GM12878 (cell line): ENCODE data around the gene RBM19. TPM values are rescaled to one million over a fixed set of nuclear protein-coding genes. Genes with fewer than 3 reads are reported as not detected.

Experiments
- ATAC-seq: fragments of 200-7000 bp; cut with Tn5 transposase; 3 replicates; pipeline ENCODE4 v1.9.1; 2020; ENCODE audit warnings: mild to moderate bottlenecking, moderate library complexity
- BruUV-seq: library from RNA; stranded (reverse); fragments of 400-500 nt; replicated peaks from 2 replicates; lab custom pipeline; 2021; lab: Mats Ljungman, UMichigan
- CTCF ChIA-PET: fragments of 300-600 bp; sonication (Branson Sonifier 250); formaldehyde crosslinking; extraction: SDS; loops from one replicate; lab custom pipeline; 2021; ENCODE audit warnings: inconsistent platforms; lab: Yijun Ruan, JAX
- POLR2A ChIA-PET: fragments of 350-600 bp; formaldehyde crosslinking; extraction: SDS; loops from one replicate; lab custom pipeline; 2021; ENCODE audit warnings: inconsistent platforms; lab: Charles Lee
- RAD21 ChIA-PET: fragments of 300-600 bp; sonication (Branson Sonifier 250); formaldehyde crosslinking; loops from one replicate; lab custom pipeline; 2023; ENCODE audit warnings: antibody characterized with exemption; ENCODE audit not compliant: unreplicated experiment; lab: Charles Lee
- SMC1A ChIA-PET: fragments of 300-600 bp; sonication (Branson Sonifier 250); formaldehyde crosslinking; loops from one replicate; lab custom pipeline; 2023; ENCODE audit not compliant: unreplicated experiment, uncharacterized antibody; lab: Charles Lee
- DNase-seq: peaks from one replicate; pipeline ENCODE4 v3.0.0-alpha.2; 2011; ENCODE audit warnings: low read depth, low spot score
- FAIRE-seq: peaks from 3 replicates; lab custom pipeline; 2011; peaks lifted over from hg19 to GRCh38; lab: Jason Lieb, UNC
- H2AFZ ChIP-seq: 2 replicates; pipeline ENCODE4 v1.6.0; 2011; ENCODE audit warnings: low read depth, low read length, control low read depth; ENCODE audit not compliant: control insufficient read depth
- H3K27ac ChIP-seq: 2 replicates; pipeline ENCODE4 v1.5.1; 2011; ENCODE audit warnings: control low read depth; ENCODE audit not compliant: control insufficient read depth, insufficient read depth
- H3K27me3 ChIP-seq, 2 experiments: replicated peaks in 1 of 2; 2 replicates each; pipeline versions ENCODE4 v1.6.0 to v1.6.1; 2011; ENCODE audit warnings: low read length in 1 of 2; ENCODE audit not compliant: control insufficient read depth in 2 of 2, insufficient read depth in 2 of 2
- H3K36me3 ChIP-seq, 2 experiments: 2 replicates each; pipeline ENCODE4 v1.5.1; 2011; ENCODE audit warnings: low read length in 1 of 2; ENCODE audit not compliant: control insufficient read depth in 2 of 2, insufficient read depth in 2 of 2
- H3K4me1 ChIP-seq: 2 replicates; pipeline ENCODE4 v1.6.1; 2011; ENCODE audit warnings: mild to moderate bottlenecking, low read length, moderate library complexity, mixed read lengths; ENCODE audit not compliant: control insufficient read depth, insufficient read depth
- H3K4me2 ChIP-seq: 2 replicates; pipeline ENCODE4 v1.6.0; 2011; ENCODE audit warnings: control low read depth; ENCODE audit not compliant: control insufficient read depth, insufficient read depth
- H3K4me3 ChIP-seq: fragments of 200-600 bp; sonication (generic); 2 replicates; pipeline ENCODE4 v1.5.1; 2016
- H3K79me2 ChIP-seq: 2 replicates; pipeline ENCODE4 v1.6.0; 2011; ENCODE audit warnings: low read length; ENCODE audit not compliant: control insufficient read depth, insufficient read depth
- H3K9ac ChIP-seq: 2 replicates; pipeline ENCODE4 v1.8.0; 2011; ENCODE audit warnings: low read length, control low read depth, mixed read lengths; ENCODE audit not compliant: control insufficient read depth, insufficient read depth
- H3K9me3 ChIP-seq: replicated peaks from 3 replicates; pipeline ENCODE4 v1.5.1; 2011; ENCODE audit warnings: mild to moderate bottlenecking, low read length; ENCODE audit not compliant: control insufficient read depth, insufficient read depth
- H4K20me1 ChIP-seq: 2 replicates; pipeline ENCODE4 v1.6.0; 2011; ENCODE audit not compliant: control insufficient read depth, insufficient read depth
- JUNB ChIP-seq: IDR thresholded peaks from 2 replicates; pipeline ENCODE4 v1.6.1; 2016; ENCODE audit warnings: antibody characterized with exemption, mild to moderate bottlenecking
- MTA3 ChIP-seq: IDR thresholded peaks from 2 replicates; pipeline ENCODE4 v1.6.1; 2012; ENCODE audit warnings: low read length, inconsistent platforms, borderline replicate concordance
- NFYB ChIP-seq: IDR thresholded peaks from 2 replicates; pipeline ENCODE4 v1.6.1; 2011; ENCODE audit warnings: low read depth, mild to moderate bottlenecking, low read length, improper control_type of control experiment, moderate library complexity; ENCODE audit not compliant: insufficient read depth
- NRF1 ChIP-seq: conservative IDR thresholded peaks from 2 replicates; pipeline ENCODE4 v1.6.1; 2011; ENCODE audit warnings: mild to moderate bottlenecking, low read depth, low read length, improper control_type of control experiment
- POLR2AphosphoS2 ChIP-seq: IDR thresholded peaks from 2 replicates; pipeline ENCODE4 v1.6.1; 2011; ENCODE audit warnings: low read depth, mild to moderate bottlenecking, low read length, improper control_type of control experiment, moderate library complexity
- SMAD1 ChIP-seq: fragments of 450-650 bp; IDR thresholded peaks from 2 replicates; pipeline ENCODE4 v1.6.1; 2018; ENCODE audit warnings: mild to moderate bottlenecking, low read depth; ENCODE audit not compliant: partially characterized antibody
- SP1 ChIP-seq: IDR thresholded peaks from one replicate; pipeline ENCODE4 v1.6.1; 2011; ENCODE audit warnings: low read depth, low read length
- WGBS: methylation state at CpG from one replicate; pipeline ENCODE4 v1.1.6; 2016; ENCODE audit warnings: low lambda C conversion rate; ENCODE audit not compliant: insufficient replicate concordance, insufficient coverage; ENCODE audit errors: missing lambda C conversion rate; 5-methylcytosine and 5-hydroxymethylcytosine counted together
- in situ Hi-C: fragments of 300-500 bp; cut with MboI; formaldehyde crosslinking; loops from 9 replicates; pipeline ENCODE4 v1.14.3; 2018; ENCODE audit warnings: mixed read lengths
- intact Hi-C: fragments of 100-400 bp; cut with micrococcal nuclease; formaldehyde crosslinking; loops from one replicate; pipeline ENCODE4 v1.14.2; 2022; ENCODE audit not compliant: unreplicated experiment
- polyA plus RNA-seq, 11 experiments: library from polyadenylated mRNA; depleted of rRNA in 4 of 11; unstranded in 6 of 11; stranded (reverse) in 5 of 11; fragments of >200 nt; fragmentation: Nextera tagmentation in 4 of 11; fragmentation: Illumina TruSeq in 1 of 11; extraction: Ambion mirVana in 4 of 11; extraction: Trizol in 1 of 11; gene quantifications; 1 replicate in 1 of 11; 2 replicates in 10 of 11; pipeline versions ENCODE4 v1.2.1 to v1.2.3, GENCODE V29; 2011 to 2016; ENCODE audit warnings: inconsistent platforms in 2 of 11, missing spikeins in 2 of 11, low read depth in 1 of 11
- total RNA-seq, 4 experiments: library from RNA; depleted of rRNA in 3 of 4; stranded (reverse); fragments of >200 nt in 3 of 4; fragmentation: Illumina TruSeq in 1 of 4; extraction: Trizol in 1 of 4; gene quantifications; 2 replicates each; pipeline versions ENCODE4 v1.2.1 to v1.2.3, GENCODE V29; 2013 to 2021
- TF ChIP-seq, protein P1 (sequence below): fragments of 450-650 bp; formaldehyde crosslinking; IDR thresholded peaks from 2 replicates; pipeline ENCODE4 v1.5.0; 2022; ENCODE audit warnings: mild to moderate bottlenecking, missing genetic modification characterization
- TF ChIP-seq, protein P2 (sequence below): fragments of 450-650 bp; IDR thresholded peaks from 2 replicates; pipeline ENCODE4 v1.6.1; 2017; ENCODE audit warnings: mild to moderate bottlenecking, moderate library complexity
- TF ChIP-seq, protein P3 (sequence below): fragments of 450-650 bp; IDR thresholded peaks from 2 replicates; pipeline ENCODE4 v1.6.1; 2017; ENCODE audit warnings: borderline replicate concordance
- TF ChIP-seq, protein P4 (sequence below): fragments of 450-650 bp; IDR thresholded peaks from 2 replicates; pipeline ENCODE4 v1.6.1; 2017; ENCODE audit warnings: mild to moderate bottlenecking, moderate library complexity

Gene RBM19
- total and polyA plus RNA-seq, 10 of the 15 experiments (the other 5 are each of a cell fraction or from before 2014, with no cell fraction given), result 4.2 to 42.9 (median 28.4) TPM

DNA sequence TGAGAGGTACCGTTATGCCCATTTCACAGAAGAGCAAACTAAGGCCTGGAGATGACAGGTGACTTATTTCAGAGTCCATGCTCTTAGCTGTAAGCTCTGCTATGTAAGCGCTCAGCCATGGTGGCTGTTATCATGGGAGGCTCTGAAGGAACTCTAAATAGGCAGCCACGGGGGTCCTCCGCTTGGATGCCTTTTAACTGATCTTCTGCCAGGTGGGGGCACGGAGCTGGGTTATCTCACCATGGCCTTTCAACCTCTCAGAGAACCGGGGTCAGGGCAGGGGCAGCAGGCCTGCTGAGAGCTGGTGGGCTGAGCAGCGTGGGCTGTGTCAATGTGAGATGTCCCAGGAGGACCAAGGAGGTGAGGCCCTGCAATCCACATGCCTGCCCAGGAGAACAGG lies 49.7 kb upstream of the RBM19 start:
- RAD21 ChIA-PET, result no interaction called here
- Histone ChIP-seq H3K9ac (no peak overlapping the region), H3K79me2 (no peaks in the 10 kb centered on the region), H3K36me3 (no peaks in the 10 kb centered on the region), H4K20me1 (no peaks in the 10 kb centered on the region), H2AFZ (no peak overlapping the region), H3K4me2 (no peak overlapping the region), H3K9me3 (no peaks in the 10 kb centered on the region), H3K27me3 (no peaks in the 10 kb centered on the region; a peak in 1 of 4 replicates), H3K27ac (no peak overlapping the region), H3K4me3 (no peak overlapping the region), H3K4me1 (no peaks in the 10 kb centered on the region)
- DNase-seq (no peak), FAIRE-seq (no peak), ATAC-seq (no peak)
- BruUV-seq, result no TSS peak
- POLR2A ChIA-PET, result no interaction called here
- intact Hi-C loops (no loop called here), in situ Hi-C loops (no loop called here)
- WGBS, result 20% methylated on average over 7 of the region's 7 CpGs
- CTCF ChIA-PET, result interaction anchor here (0.9 to 1.5 kb wide), 3 partner anchors 10 to 197 kb away, joined by 3 to 4 read pairs (median 3); no protein-coding TSS in a partner anchor
- SMC1A ChIA-PET, result interaction anchor here (0.9 kb wide), 1 partner anchor 8 kb away, joined by 3 read pairs; no protein-coding TSS in a partner anchor
- TF ChIP-seq, protein P1, sequence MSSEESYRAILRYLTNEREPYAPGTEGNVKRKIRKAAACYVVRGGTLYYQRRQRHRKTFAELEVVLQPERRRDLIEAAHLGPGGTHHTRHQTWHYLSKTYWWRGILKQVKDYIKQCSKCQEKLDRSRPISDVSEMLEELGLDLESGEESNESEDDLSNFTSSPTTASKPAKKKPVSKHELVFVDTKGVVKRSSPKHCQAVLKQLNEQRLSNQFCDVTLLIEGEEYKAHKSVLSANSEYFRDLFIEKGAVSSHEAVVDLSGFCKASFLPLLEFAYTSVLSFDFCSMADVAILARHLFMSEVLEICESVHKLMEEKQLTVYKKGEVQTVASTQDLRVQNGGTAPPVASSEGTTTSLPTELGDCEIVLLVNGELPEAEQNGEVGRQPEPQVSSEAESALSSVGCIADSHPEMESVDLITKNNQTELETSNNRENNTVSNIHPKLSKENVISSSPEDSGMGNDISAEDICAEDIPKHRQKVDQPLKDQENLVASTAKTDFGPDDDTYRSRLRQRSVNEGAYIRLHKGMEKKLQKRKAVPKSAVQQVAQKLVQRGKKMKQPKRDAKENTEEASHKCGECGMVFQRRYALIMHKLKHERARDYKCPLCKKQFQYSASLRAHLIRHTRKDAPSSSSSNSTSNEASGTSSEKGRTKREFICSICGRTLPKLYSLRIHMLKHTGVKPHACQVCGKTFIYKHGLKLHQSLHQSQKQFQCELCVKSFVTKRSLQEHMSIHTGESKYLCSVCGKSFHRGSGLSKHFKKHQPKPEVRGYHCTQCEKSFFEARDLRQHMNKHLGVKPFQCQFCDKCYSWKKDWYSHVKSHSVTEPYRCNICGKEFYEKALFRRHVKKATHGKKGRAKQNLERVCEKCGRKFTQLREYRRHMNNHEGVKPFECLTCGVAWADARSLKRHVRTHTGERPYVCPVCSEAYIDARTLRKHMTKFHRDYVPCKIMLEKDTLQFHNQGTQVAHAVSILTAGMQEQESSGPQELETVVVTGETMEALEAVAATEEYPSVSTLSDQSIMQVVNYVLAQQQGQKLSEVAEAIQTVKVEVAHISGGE (CRISPR knock-in tag), result no peak
- TF ChIP-seq NFYB (no peak), NRF1 (no peak), JUNB (no peak), SMAD1 (no peak), MTA3 (no peak), POLR2AphosphoS2 (no peak), SP1 (no peak)
- TF ChIP-seq, protein P2, sequence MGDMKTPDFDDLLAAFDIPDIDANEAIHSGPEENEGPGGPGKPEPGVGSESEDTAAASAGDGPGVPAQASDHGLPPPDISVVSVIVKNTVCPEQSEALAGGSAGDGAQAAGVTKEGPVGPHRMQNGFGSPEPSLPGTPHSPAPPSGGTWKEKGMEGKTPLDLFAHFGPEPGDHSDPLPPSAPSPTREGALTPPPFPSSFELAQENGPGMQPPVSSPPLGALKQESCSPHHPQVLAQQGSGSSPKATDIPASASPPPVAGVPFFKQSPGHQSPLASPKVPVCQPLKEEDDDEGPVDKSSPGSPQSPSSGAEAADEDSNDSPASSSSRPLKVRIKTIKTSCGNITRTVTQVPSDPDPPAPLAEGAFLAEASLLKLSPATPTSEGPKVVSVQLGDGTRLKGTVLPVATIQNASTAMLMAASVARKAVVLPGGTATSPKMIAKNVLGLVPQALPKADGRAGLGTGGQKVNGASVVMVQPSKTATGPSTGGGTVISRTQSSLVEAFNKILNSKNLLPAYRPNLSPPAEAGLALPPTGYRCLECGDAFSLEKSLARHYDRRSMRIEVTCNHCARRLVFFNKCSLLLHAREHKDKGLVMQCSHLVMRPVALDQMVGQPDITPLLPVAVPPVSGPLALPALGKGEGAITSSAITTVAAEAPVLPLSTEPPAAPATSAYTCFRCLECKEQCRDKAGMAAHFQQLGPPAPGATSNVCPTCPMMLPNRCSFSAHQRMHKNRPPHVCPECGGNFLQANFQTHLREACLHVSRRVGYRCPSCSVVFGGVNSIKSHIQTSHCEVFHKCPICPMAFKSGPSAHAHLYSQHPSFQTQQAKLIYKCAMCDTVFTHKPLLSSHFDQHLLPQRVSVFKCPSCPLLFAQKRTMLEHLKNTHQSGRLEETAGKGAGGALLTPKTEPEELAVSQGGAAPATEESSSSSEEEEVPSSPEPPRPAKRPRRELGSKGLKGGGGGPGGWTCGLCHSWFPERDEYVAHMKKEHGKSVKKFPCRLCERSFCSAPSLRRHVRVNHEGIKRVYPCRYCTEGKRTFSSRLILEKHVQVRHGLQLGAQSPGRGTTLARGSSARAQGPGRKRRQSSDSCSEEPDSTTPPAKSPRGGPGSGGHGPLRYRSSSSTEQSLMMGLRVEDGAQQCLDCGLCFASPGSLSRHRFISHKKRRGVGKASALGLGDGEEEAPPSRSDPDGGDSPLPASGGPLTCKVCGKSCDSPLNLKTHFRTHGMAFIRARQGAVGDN, result no peak
- TF ChIP-seq, protein P3, sequence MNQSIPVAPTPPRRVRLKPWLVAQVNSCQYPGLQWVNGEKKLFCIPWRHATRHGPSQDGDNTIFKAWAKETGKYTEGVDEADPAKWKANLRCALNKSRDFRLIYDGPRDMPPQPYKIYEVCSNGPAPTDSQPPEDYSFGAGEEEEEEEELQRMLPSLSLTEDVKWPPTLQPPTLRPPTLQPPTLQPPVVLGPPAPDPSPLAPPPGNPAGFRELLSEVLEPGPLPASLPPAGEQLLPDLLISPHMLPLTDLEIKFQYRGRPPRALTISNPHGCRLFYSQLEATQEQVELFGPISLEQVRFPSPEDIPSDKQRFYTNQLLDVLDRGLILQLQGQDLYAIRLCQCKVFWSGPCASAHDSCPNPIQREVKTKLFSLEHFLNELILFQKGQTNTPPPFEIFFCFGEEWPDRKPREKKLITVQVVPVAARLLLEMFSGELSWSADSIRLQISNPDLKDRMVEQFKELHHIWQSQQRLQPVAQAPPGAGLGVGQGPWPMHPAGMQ, result no peak
- TF ChIP-seq, protein P4, sequence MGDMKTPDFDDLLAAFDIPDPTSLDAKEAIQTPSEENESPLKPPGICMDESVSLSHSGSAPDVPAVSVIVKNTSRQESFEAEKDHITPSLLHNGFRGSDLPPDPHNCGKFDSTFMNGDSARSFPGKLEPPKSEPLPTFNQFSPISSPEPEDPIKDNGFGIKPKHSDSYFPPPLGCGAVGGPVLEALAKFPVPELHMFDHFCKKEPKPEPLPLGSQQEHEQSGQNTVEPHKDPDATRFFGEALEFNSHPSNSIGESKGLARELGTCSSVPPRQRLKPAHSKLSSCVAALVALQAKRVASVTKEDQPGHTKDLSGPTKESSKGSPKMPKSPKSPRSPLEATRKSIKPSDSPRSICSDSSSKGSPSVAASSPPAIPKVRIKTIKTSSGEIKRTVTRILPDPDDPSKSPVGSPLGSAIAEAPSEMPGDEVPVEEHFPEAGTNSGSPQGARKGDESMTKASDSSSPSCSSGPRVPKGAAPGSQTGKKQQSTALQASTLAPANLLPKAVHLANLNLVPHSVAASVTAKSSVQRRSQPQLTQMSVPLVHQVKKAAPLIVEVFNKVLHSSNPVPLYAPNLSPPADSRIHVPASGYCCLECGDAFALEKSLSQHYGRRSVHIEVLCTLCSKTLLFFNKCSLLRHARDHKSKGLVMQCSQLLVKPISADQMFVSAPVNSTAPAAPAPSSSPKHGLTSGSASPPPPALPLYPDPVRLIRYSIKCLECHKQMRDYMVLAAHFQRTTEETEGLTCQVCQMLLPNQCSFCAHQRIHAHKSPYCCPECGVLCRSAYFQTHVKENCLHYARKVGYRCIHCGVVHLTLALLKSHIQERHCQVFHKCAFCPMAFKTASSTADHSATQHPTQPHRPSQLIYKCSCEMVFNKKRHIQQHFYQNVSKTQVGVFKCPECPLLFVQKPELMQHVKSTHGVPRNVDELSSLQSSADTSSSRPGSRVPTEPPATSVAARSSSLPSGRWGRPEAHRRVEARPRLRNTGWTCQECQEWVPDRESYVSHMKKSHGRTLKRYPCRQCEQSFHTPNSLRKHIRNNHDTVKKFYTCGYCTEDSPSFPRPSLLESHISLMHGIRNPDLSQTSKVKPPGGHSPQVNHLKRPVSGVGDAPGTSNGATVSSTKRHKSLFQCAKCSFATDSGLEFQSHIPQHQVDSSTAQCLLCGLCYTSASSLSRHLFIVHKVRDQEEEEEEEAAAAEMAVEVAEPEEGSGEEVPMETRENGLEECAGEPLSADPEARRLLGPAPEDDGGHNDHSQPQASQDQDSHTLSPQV, result no peak
